ENCODE data around the gene NEK6. TPM values are rescaled to one million over a fixed set of nuclear protein-coding genes. Genes with fewer than 3 reads are reported as not detected.

Gene NEK6
- total RNA-seq, 1 donor from 2014 or later, result 137 TPM

GRCh38 chr9:124272118-124272517, 14.4 kb downstream of the NEK6 start:
- H3K27ac ChIP-seq, result peak overlapping the region; percentile 26
- peaks cover 67% of the 10 kb centered on the region for H3K4me1 ChIP-seq
- no peaks in the 10 kb centered on the region for H3K9me3 ChIP-seq
- H3K4me3 ChIP-seq, result no peak overlapping the region
- no peaks in the 10 kb centered on the region for H3K27me3 ChIP-seq
- ATAC-seq, result no peak
- no peak for TF ChIP-seq CTCF (IDR thresholded peaks at IDR 0.05)
- intact Hi-C loops (cut with DNase I), result no loop called here
- no peak for DNase-seq
- H3K36me3 ChIP-seq, result peaks cover 9% of the 10 kb centered on the region

DNA sequence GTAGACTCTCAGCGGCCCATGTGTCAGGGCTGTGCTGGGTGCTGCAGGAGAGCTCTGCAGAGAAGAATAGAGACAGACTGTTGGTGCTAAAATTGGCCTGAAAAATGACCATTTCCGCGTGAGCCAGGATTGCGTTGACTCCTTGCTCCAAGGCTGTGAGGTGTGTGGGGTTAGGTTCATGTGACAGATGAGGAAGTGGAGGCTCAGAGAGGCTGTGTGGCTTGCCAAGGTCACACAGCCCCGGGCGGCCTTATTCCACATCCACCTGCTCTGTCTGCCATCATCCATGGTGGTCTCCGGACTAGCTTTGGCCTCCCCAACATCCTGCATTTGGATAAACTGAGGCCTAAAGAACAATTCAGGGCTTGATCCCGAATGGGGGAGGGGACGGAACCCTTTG, 15.2 kb downstream of the NEK6 start:
- Histone ChIP-seq H3K27ac (no peak overlapping the region), H3K4me3 (no peak overlapping the region), H3K27me3 (no peaks in the 10 kb centered on the region), H3K4me1 (peaks cover 59% of the 10 kb centered on the region), H3K36me3 (peaks cover 9% of the 10 kb centered on the region), H3K9me3 (no peaks in the 10 kb centered on the region)
- TF ChIP-seq CTCF (IDR thresholded peaks at IDR 0.05), result no peak
- DNase-seq (no peak), ATAC-seq (peak; percentile 23)
- intact Hi-C loops (cut with DNase I), result no loop called here

DNA sequence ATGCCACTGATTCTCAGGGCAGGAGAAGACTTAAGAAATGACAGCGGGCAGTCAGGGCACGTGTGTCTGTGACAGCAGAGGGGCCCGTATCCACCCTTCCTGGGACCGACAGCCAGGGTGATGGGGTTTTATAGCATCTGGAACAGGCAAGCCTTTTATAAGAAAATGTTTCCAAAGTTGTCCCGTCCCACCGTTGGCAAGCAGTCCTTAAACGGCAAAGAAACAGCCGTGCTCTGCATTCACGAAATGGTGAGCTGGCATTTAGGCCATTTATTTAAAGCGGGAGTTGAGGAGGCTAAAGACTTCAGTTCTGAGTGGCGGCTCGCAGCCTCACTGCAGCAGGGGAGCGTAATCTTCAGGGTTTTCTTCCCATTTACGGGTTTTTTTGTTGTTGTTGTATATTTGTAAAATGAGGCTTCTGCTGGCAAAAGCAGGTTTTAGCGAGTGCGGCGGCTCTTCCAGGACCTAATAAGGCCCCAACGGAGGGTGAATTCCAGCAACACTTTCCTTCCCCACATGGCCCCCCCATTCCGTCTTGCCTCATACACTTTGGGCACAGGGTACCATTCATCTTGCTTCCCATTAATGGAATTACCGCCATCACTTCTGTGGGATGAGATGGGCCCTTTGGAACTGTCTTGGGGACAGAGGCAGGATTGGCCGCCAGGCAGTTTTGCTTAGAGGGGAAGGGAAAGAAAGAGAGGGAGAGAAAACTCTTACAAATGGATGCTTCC, 15.8 kb downstream of the NEK6 start:
- DNase-seq, result no peak
- H3K9me3 ChIP-seq, result no peaks in the 10 kb centered on the region
- peaks cover 53% of the 10 kb centered on the region for H3K4me1 ChIP-seq
- no peak for ATAC-seq
- TF ChIP-seq CTCF (IDR thresholded peaks at IDR 0.05), result no peak
- H3K36me3 ChIP-seq, result peaks cover 9% of the 10 kb centered on the region
- peak overlapping the region; percentile 24 for H3K27ac ChIP-seq
- H3K27me3 ChIP-seq, result no peaks in the 10 kb centered on the region
- H3K4me3 ChIP-seq, result no peak overlapping the region
- intact Hi-C loops (cut with DNase I), result no loop called here

DNA sequence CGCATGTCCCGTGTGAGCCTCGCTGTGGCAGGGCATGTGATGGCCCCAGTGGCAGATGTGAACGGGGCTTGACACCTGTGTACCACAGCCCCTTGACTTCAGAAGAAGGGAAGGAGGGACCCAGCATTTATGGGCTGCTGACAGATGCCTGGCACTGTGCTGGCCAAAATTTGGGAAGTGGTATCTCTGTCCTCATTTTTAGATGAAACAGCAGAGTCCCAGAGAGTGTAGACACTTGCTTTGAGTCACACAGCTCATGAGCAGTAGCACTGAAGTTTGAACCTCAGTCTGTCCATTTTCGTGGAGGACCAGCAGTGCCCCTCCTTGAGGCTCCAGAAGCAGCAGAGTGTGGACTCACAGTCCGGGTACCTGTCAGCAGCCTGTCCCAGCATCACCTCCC, 16.5 kb downstream of the NEK6 start:
- Histone ChIP-seq H3K9me3 (no peaks in the 10 kb centered on the region), H3K36me3 (peaks cover 9% of the 10 kb centered on the region), H3K27ac (no peak overlapping the region), H3K27me3 (no peaks in the 10 kb centered on the region), H3K4me1 (peaks cover 54% of the 10 kb centered on the region), H3K4me3 (no peak overlapping the region)
- DNase-seq (no peak), ATAC-seq (no peak)
- intact Hi-C loops (cut with DNase I), result no loop called here
- no peak for TF ChIP-seq CTCF (IDR thresholded peaks at IDR 0.05)

- ATAC-seq (no peak), DNase-seq (no peak)
- H3K4me3 ChIP-seq, result no peak overlapping the region
- peaks cover 55% of the 10 kb centered on the region for H3K4me1 ChIP-seq
- no peak for TF ChIP-seq CTCF (IDR thresholded peaks at IDR 0.05)
- H3K9me3 ChIP-seq, result no peaks in the 10 kb centered on the region
- no peak overlapping the region for H3K27ac ChIP-seq
- intact Hi-C loops (cut with DNase I), result no loop called here
- peaks cover 9% of the 10 kb centered on the region for H3K36me3 ChIP-seq
- no peaks in the 10 kb centered on the region for H3K27me3 ChIP-seq
Observed at GRCh38 chr9:124274738-124275137, 17.0 kb downstream of the NEK6 start.

DNA sequence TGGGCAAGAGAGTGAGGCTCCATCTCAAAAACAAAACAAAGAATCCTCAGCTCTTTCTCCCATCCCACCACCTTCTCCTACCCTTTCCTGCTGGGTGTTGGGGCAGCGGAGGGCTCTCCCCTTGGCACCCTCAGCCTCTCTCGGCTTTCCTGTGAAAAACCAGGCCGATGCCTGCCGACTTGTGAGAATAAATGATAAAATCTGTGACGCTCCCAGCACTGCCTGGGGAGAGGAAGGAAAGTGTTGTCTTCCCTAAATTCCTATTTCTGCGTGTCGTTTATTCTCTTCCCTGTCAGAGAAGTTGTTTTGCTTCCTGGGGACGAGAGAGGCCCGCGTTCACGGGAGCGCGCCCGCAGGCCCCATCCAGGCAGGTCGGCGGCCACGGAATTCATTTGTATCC, 19.7 kb downstream of the NEK6 start:
- ATAC-seq (no peak), DNase-seq (no peak)
- peaks cover 56% of the 10 kb centered on the region for H3K4me1 ChIP-seq
- intact Hi-C loops (cut with DNase I), result no loop called here
- H3K9me3 ChIP-seq, result no peaks in the 10 kb centered on the region
- no peak for TF ChIP-seq CTCF (IDR thresholded peaks at IDR 0.05)
- no peak overlapping the region for H3K4me3 ChIP-seq
- peaks cover 4% of the 10 kb centered on the region for H3K36me3 ChIP-seq
- H3K27ac ChIP-seq, result peak overlapping the region; percentile 26
- no peaks in the 10 kb centered on the region for H3K27me3 ChIP-seq
